MM.1S (cell line): Measurements from ENCODE around the gene CLEC2B.

ENCODE experiments used
- EZH2phosphoT487 ChIP-seq: fragments of 300-600 bp; sonication (generic); IDR thresholded peaks from 2 replicates; pipeline ENCODE4 v1.6.1; 2018; ENCODE audit warnings: antibody characterized with exemption, low read length
- TF ChIP-seq, protein P1 (sequence below): fragments of 300-600 bp; sonication (generic); IDR thresholded peaks from 2 replicates; pipeline ENCODE4 v1.5.1; 2016; ENCODE audit warnings: antibody characterized with exemption, low read length, mixed read lengths

GRCh38 chr12:9880532-9881078, 11.5 kb upstream of the CLEC2B start:
- TF ChIP-seq, protein P1, sequence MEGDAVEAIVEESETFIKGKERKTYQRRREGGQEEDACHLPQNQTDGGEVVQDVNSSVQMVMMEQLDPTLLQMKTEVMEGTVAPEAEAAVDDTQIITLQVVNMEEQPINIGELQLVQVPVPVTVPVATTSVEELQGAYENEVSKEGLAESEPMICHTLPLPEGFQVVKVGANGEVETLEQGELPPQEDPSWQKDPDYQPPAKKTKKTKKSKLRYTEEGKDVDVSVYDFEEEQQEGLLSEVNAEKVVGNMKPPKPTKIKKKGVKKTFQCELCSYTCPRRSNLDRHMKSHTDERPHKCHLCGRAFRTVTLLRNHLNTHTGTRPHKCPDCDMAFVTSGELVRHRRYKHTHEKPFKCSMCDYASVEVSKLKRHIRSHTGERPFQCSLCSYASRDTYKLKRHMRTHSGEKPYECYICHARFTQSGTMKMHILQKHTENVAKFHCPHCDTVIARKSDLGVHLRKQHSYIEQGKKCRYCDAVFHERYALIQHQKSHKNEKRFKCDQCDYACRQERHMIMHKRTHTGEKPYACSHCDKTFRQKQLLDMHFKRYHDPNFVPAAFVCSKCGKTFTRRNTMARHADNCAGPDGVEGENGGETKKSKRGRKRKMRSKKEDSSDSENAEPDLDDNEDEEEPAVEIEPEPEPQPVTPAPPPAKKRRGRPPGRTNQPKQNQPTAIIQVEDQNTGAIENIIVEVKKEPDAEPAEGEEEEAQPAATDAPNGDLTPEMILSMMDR: no peak
- TF ChIP-seq EZH2phosphoT487: no peak
